H1 (cell line): Measurements from ENCODE around the gene NTRK1. TPM values are rescaled to one million over a fixed set of nuclear protein-coding genes. Genes with fewer than 3 reads are reported as not detected.

Source experiments
- CTCF ChIA-PET: fragments of 300-600 bp; sonication (Branson Sonifier 250); formaldehyde crosslinking; loops from one replicate; lab custom pipeline; 2021; ENCODE audit not compliant: partially characterized antibody; lab: Charles Lee
- POLR2A ChIA-PET: fragments of 300-600 bp; sonication (Branson Sonifier 250); formaldehyde crosslinking; loops from one replicate; lab custom pipeline; 2021; ENCODE audit warnings: inconsistent platforms; ENCODE audit not compliant: partially characterized antibody; lab: Charles Lee
- DNase-seq, 2 experiments: peaks; one replicate each; pipeline versions ENCODE4 v3.0.0 to v3.0.0-alpha.2; 2010 to 2022; ENCODE audit warnings: low spot score in 2 of 2, low read depth in 1 of 2, mixed read lengths in 1 of 2
- FAIRE-seq: peaks from 2 replicates; lab custom pipeline; 2011; peaks lifted over from hg19 to GRCh38; lab: Jason Lieb, UNC
- H2AFZ ChIP-seq: 2 replicates; pipeline ENCODE4 v1.8.1; 2012; ENCODE audit warnings: low read length, inconsistent platforms
- H2AK5ac ChIP-seq: 2 replicates; pipeline ENCODE4 v1.6.1; 2013; ENCODE audit warnings: low read depth, low read length
- H2BK120ac ChIP-seq: replicated peaks from 2 replicates; pipeline ENCODE3; 2013; ENCODE audit warnings: low read depth, low read length, inconsistent platforms
- H2BK12ac ChIP-seq: 2 replicates; pipeline ENCODE4 v1.6.1; 2013; ENCODE audit warnings: low read depth, low read length
- H2BK15ac ChIP-seq: 2 replicates; pipeline ENCODE4 v1.6.1; 2013; ENCODE audit warnings: low read length
- H2BK20ac ChIP-seq: 2 replicates; pipeline ENCODE4 v1.6.1; 2013; ENCODE audit warnings: low read length
- H2BK5ac ChIP-seq: 2 replicates; pipeline ENCODE4 v1.6.1; 2013; ENCODE audit warnings: low read depth, low read length
- H3K14ac ChIP-seq: 2 replicates; pipeline ENCODE4 v1.6.1; 2013; ENCODE audit warnings: inconsistent platforms; ENCODE audit not compliant: insufficient read length
- H3K18ac ChIP-seq: 2 replicates; pipeline ENCODE4 v1.6.1; 2013; ENCODE audit warnings: low read length; ENCODE audit errors: extremely low read depth
- H3K23ac ChIP-seq: 2 replicates; pipeline ENCODE4 v1.6.1; 2013; ENCODE audit warnings: inconsistent platforms; ENCODE audit not compliant: insufficient read length
- H3K23me2 ChIP-seq: 2 replicates; pipeline ENCODE4 v1.6.1; 2013; ENCODE audit warnings: low read depth, low read length
- H3K27ac ChIP-seq: 2 replicates; pipeline ENCODE4 v1.6.1; 2011; ENCODE audit warnings: low read depth, low read length, inconsistent platforms
- H3K27me3 ChIP-seq, 4 experiments: replicated peaks in 1 of 4; 1 replicate in 1 of 4; 2 replicates in 3 of 4; pipeline versions ENCODE4 v1.6.1 to v1.8.1; 2011 to 2013; ENCODE audit warnings: low read length in 3 of 4, mild to moderate bottlenecking in 3 of 4, inconsistent platforms in 2 of 4, mixed read lengths in 2 of 4, moderate library complexity in 1 of 4; ENCODE audit not compliant: control insufficient read depth in 3 of 4, insufficient read depth in 3 of 4; ENCODE audit errors: extremely low read depth in 1 of 4
- H3K36me3 ChIP-seq, 4 experiments: 2 replicates each; pipeline versions ENCODE4 v1.6.1 to v1.8.1; 2011 to 2013; ENCODE audit warnings: mild to moderate bottlenecking in 4 of 4, low read length in 3 of 4, moderate library complexity in 2 of 4, control low read depth in 1 of 4, inconsistent platforms in 1 of 4; ENCODE audit not compliant: insufficient read depth in 4 of 4, control insufficient read depth in 2 of 4
- H3K4ac ChIP-seq: replicated peaks from 2 replicates; pipeline ENCODE3; 2013; ENCODE audit warnings: low read length, low read depth, mixed read lengths, inconsistent platforms; ENCODE audit not compliant: insufficient read length
- H3K4me1 ChIP-seq, 4 experiments: replicated peaks in 1 of 4; 1 replicate in 1 of 4; 2 replicates in 3 of 4; pipeline versions ENCODE4 v1.6.1 to v1.8.1; 2011 to 2013; ENCODE audit warnings: low read length in 3 of 4, inconsistent platforms in 2 of 4, mixed read lengths in 1 of 4; ENCODE audit not compliant: insufficient read depth in 4 of 4, control insufficient read depth in 3 of 4
- H3K4me2 ChIP-seq, 2 experiments: 2 replicates each; pipeline versions ENCODE4 v1.6.1 to v1.8.1; 2011 to 2013; ENCODE audit warnings: low read depth in 2 of 2, low read length in 2 of 2, control low read depth in 1 of 2, inconsistent platforms in 1 of 2, mild to moderate bottlenecking in 1 of 2; ENCODE audit not compliant: insufficient read depth in 1 of 2
- H3K4me3 ChIP-seq, 4 experiments: fragments of 200-600, 300-600 bp in 1 of 4; sonication (generic), shearing (Covaris generic), sonication (Bioruptor Twin) in 1 of 4; 2 replicates each; pipeline versions ENCODE4 v1.5.1 to v1.8.1; 2011 to 2016; ENCODE audit warnings: low read length in 4 of 4, low read depth in 3 of 4, control low read depth in 2 of 4, inconsistent platforms in 2 of 4, mild to moderate bottlenecking in 2 of 4, mixed read lengths in 1 of 4, moderate library complexity in 1 of 4; ENCODE audit not compliant: insufficient read depth in 2 of 4; ENCODE audit errors: extremely low read depth in 1 of 4
- H3K56ac ChIP-seq: replicated peaks from 2 replicates; pipeline ENCODE3; 2013; ENCODE audit warnings: low read depth, mild to moderate bottlenecking, mixed read lengths, low read length, inconsistent platforms; ENCODE audit not compliant: insufficient read length
- H3K79me1 ChIP-seq: 2 replicates; pipeline ENCODE4 v1.6.1; 2013; ENCODE audit warnings: low read depth, low read length, control low read depth
- H3K79me2 ChIP-seq, 2 experiments: 2 replicates each; pipeline versions ENCODE4 v1.6.1 to v1.8.1; 2012 to 2013; ENCODE audit warnings: low read length in 2 of 2, mild to moderate bottlenecking in 2 of 2, inconsistent platforms in 1 of 2; ENCODE audit not compliant: insufficient read depth in 2 of 2, control insufficient read depth in 1 of 2
- H3K9ac ChIP-seq, 4 experiments: replicated peaks in 1 of 4; 1 replicate in 1 of 4; 2 replicates in 3 of 4; pipeline versions ENCODE4 v1.6.1 to v1.8.1; 2011 to 2013; ENCODE audit warnings: low read depth in 3 of 4, low read length in 3 of 4, control low read depth in 2 of 4, mild to moderate bottlenecking in 2 of 4, moderate library complexity in 2 of 4, inconsistent platforms in 1 of 4; ENCODE audit errors: extremely low read depth in 1 of 4
- H3K9me3 ChIP-seq, 2 experiments: 2 replicates each; pipeline versions ENCODE4 v1.6.1 to v1.8.1; 2012 to 2013; ENCODE audit warnings: mild to moderate bottlenecking in 2 of 2, moderate library complexity in 2 of 2, control low read depth in 1 of 2, inconsistent platforms in 1 of 2, low read depth in 1 of 2, low read length in 1 of 2, mixed read lengths in 1 of 2; ENCODE audit not compliant: insufficient read depth in 2 of 2
- H4K20me1 ChIP-seq, 2 experiments: replicated peaks in 1 of 2; 2 replicates each; pipeline versions ENCODE3 to v1.8.1; 2011 to 2013; ENCODE audit warnings: inconsistent platforms in 2 of 2, low read length in 2 of 2, mild to moderate bottlenecking in 1 of 2; ENCODE audit not compliant: insufficient read depth in 2 of 2, control insufficient read depth in 1 of 2
- H4K5ac ChIP-seq: 2 replicates; pipeline ENCODE4 v1.6.1; 2013; ENCODE audit warnings: low read length, low read depth, mixed read lengths, inconsistent platforms; ENCODE audit not compliant: insufficient read length
- H4K8ac ChIP-seq: 2 replicates; pipeline ENCODE4 v1.8.0; 2013; ENCODE audit warnings: mild to moderate bottlenecking, moderate library complexity, low read length, inconsistent platforms; ENCODE audit not compliant: insufficient read depth; ENCODE audit errors: extremely low read depth
- H4K91ac ChIP-seq: replicated peaks from 2 replicates; pipeline ENCODE3; 2013; ENCODE audit warnings: low read length, mixed read lengths, inconsistent platforms; ENCODE audit not compliant: insufficient read length
- ASH2L ChIP-seq: fragments of 200-600, 300-600 bp; sonication (generic); IDR thresholded peaks from one replicate; pipeline ENCODE4 v1.7.1; 2017; ENCODE audit warnings: low read length
- CBX5 ChIP-seq: fragments of 300-800, 300-1000 bp; sonication (generic); IDR thresholded peaks from 2 replicates; pipeline ENCODE4 v1.7.1; 2016; ENCODE audit warnings: antibody characterized with exemption, low read length, low read depth
- CEBPB ChIP-seq: IDR thresholded peaks from 2 replicates; pipeline ENCODE4 v1.6.1; 2012; ENCODE audit warnings: low read depth, low read length
- KDM1A ChIP-seq: fragments of 200-600, 300-600 bp; sonication (generic); IDR thresholded peaks from 2 replicates; pipeline ENCODE4 v1.7.1; 2016; ENCODE audit warnings: mild to moderate bottlenecking, low read length, borderline replicate concordance
- KDM4A ChIP-seq: IDR thresholded peaks from one replicate; pipeline ENCODE4 v1.7.1; 2012; ENCODE audit warnings: low read depth, mild to moderate bottlenecking, moderate library complexity, low read length, inconsistent platforms; ENCODE audit not compliant: severe bottlenecking
- NRF1 ChIP-seq: IDR thresholded peaks from 2 replicates; pipeline ENCODE4 v1.6.1; 2011; ENCODE audit warnings: mild to moderate bottlenecking, low read depth, low read length, improper control_type of control experiment
- POLR2AphosphoS5 ChIP-seq: IDR thresholded peaks from 2 replicates; pipeline ENCODE4 v1.6.1; 2011; ENCODE audit warnings: low read depth, low read length
- RFX5 ChIP-seq: IDR thresholded peaks from 2 replicates; pipeline ENCODE4 v1.6.1; 2011; ENCODE audit warnings: low read depth, low read length, improper control_type of control experiment, borderline replicate concordance
- SIN3A ChIP-seq, 2 experiments: IDR thresholded peaks in 1 of 2; conservative IDR thresholded peaks in 1 of 2; 2 replicates each; pipeline ENCODE4 v1.6.1; 2011 to 2012; ENCODE audit warnings: low read length in 2 of 2, improper control_type of control experiment in 1 of 2, low read depth in 1 of 2, mild to moderate bottlenecking in 1 of 2
- SP1 ChIP-seq: IDR thresholded peaks from 2 replicates; pipeline ENCODE4 v1.6.1; 2011; ENCODE audit warnings: low read depth, low read length
- SUZ12 ChIP-seq: fragments of 200-600 bp; sonication (generic); IDR thresholded peaks from 2 replicates; pipeline ENCODE4 v1.6.1; 2012; ENCODE audit warnings: mild to moderate bottlenecking, inconsistent platforms, low read length, moderate library complexity, mixed read lengths
- TEAD4 ChIP-seq: IDR thresholded peaks from 2 replicates; pipeline ENCODE4 v1.6.1; 2012; ENCODE audit warnings: low read depth, low read length, inconsistent platforms, mixed read lengths
- WGBS, 2 experiments: shearing (Covaris generic) in 1 of 2; methylation state at CpG; one replicate each; pipeline versions ENCODE4 v1.1.6 to v1.1.7; 2013 to 2015; ENCODE audit warnings: low lambda C conversion rate in 2 of 2, mixed read lengths in 2 of 2, inconsistent platforms in 1 of 2, low coverage in 1 of 2, missing lambda C conversion rate in 1 of 2; ENCODE audit not compliant: insufficient replicate concordance in 2 of 2, insufficient coverage in 1 of 2, insufficient read length in 1 of 2; ENCODE audit errors: extremely low coverage in 1 of 2, missing lambda C conversion rate in 1 of 2; 5-methylcytosine and 5-hydroxymethylcytosine counted together
- polyA plus RNA-seq, 7 experiments: library from polyadenylated mRNA; depleted of rRNA in 3 of 7; stranded (reverse) in 5 of 7; unstranded in 2 of 7; fragments of >200 nt in 5 of 7; fragments of 200-250 nt in 2 of 7; gene quantifications; 1 replicate in 5 of 7; 2 replicates in 1 of 7; 4 replicates in 1 of 7; pipeline versions ENCODE4 v1.2.1 to v1.2.3, GENCODE V29; 2011 to 2013; ENCODE audit warnings: missing spikeins in 2 of 7, mixed read lengths in 2 of 7
- total RNA-seq: library from RNA; stranded (reverse); fragmentation: NEBNext Ultra II Directional; extraction: Animal tissue kit (Norgen Biotek cat#: 25700); gene quantifications from 2 replicates; pipeline ENCODE4 v1.2.1, GENCODE V29; 2021
- TF ChIP-seq, protein P1 (sequence below): IDR thresholded peaks from 2 replicates; pipeline ENCODE4 v1.6.1; 2012; ENCODE audit warnings: inconsistent platforms
- TF ChIP-seq, protein P2 (sequence below): IDR thresholded peaks from 2 replicates; pipeline ENCODE4 v1.6.1; 2012; ENCODE audit warnings: inconsistent platforms

Gene NTRK1
- total and polyA plus RNA-seq, 2 of the 8 experiments (the other 6 are each of a cell fraction or from before 2014, with no cell fraction given) = 0.12 to 0.24 TPM

DNA sequence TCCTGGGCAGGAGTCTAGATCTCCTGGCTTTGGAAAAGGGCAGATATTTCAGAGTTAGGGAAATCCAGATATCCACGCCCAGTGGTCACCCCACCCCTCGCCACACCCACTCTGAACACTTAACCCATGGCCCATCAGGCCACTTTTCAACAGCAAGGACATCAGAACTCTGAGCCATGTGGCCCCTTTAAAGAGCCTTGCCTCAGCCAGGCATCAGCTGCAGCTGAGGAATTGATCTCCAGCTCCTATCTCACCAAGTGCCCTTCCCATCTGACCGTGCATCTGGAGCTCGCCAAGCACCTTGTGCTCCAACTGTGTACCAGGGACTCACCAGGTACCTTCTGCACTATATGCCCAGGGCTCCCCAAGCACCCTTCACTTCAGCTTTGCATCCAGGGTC lies 23.8 kb upstream of the NTRK1 start:
- Histone ChIP-seq H2BK20ac (no peak overlapping the region), H3K9me3 (no peaks in the 10 kb centered on the region), H3K4me3 (no peak overlapping the region), H3K27ac (no peak overlapping the region), H4K20me1 (no peaks in the 10 kb centered on the region), H3K4ac (no peak overlapping the region), H3K23ac (no peak overlapping the region), H2BK5ac (no peak overlapping the region), H3K27me3 (peaks cover 0 to 5% (median 3%) of the 10 kb centered on the region in 4 experiments; a peak in 4 of 7 replicates), H2BK12ac (0 out of 2 replicates have a peak overlapping the region, but pooled peaks have one; percentile 27), H3K9ac (no peak overlapping the region), H4K8ac (no peak overlapping the region), H2AK5ac (no peak overlapping the region), H2BK15ac (no peak overlapping the region), H3K36me3 (no peaks in the 10 kb centered on the region), H3K79me1 (no peaks in the 10 kb centered on the region), H3K56ac (no peak overlapping the region), H3K14ac (no peak overlapping the region), H2AFZ (no peak overlapping the region), H2BK120ac (no peak overlapping the region), H4K91ac (no peak overlapping the region), H3K4me1 (peaks cover 0 to 2% (median 2%) of the 10 kb centered on the region in 4 experiments; a peak in 3 of 7 replicates), H3K79me2 (no peaks in the 10 kb centered on the region), H4K5ac (no peak overlapping the region), H3K4me2 (no peak overlapping the region), H3K23me2 (no peaks in the 10 kb centered on the region), H3K18ac (no peak overlapping the region)
- POLR2A ChIA-PET = no interaction called here
- WGBS, 2 experiments = 89% methylated on average over 4 of the region's 4 CpGs; no CpG with 5 or more reads in 1 of the 2 experiments
- DNase-seq (no peak), FAIRE-seq (no peak)
- CTCF ChIA-PET = interaction anchor here (1.0 to 22.0 kb wide), 20 partner anchors 11 to 216 kb away, joined by 3 to 556 read pairs (median 10); partner anchors contain the start of genes INSRR, LRRC71, NTRK1 and PEAR1
- TF ChIP-seq CEBPB = no peak
- TF ChIP-seq, protein P1, sequence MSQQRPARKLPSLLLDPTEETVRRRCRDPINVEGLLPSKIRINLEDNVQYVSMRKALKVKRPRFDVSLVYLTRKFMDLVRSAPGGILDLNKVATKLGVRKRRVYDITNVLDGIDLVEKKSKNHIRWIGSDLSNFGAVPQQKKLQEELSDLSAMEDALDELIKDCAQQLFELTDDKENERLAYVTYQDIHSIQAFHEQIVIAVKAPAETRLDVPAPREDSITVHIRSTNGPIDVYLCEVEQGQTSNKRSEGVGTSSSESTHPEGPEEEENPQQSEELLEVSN = no peak
- no peak for TF ChIP-seq POLR2AphosphoS5
- no peak for TF ChIP-seq SP1
- TF ChIP-seq, protein P2, sequence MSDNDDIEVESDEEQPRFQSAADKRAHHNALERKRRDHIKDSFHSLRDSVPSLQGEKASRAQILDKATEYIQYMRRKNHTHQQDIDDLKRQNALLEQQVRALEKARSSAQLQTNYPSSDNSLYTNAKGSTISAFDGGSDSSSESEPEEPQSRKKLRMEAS = no peak
- no peak for TF ChIP-seq CBX5
- no peak for TF ChIP-seq NRF1
- TF ChIP-seq SUZ12 = no peak
- TF ChIP-seq KDM1A = no peak
- no peak for TF ChIP-seq RFX5
- TF ChIP-seq ASH2L = no peak
- no peak for TF ChIP-seq TEAD4
- no peak for TF ChIP-seq SIN3A (conservative IDR thresholded peaks at IDR 0.05 in 1 of 2, IDR thresholded peaks at IDR 0.05 in 1 of 2; ENCODE audit: low read depth in 1 of 2, low read length in 2 of 2)
- no peak for TF ChIP-seq KDM4A
